HL-60 (cell line): Measurements from ENCODE around the gene KCNJ15.

ENCODE experiments used
- POLR2AphosphoS5 ChIP-seq: IDR thresholded peaks from 2 replicates; pipeline ENCODE4 v1.6.1; 2012; ENCODE audit warnings: low read depth
- TF ChIP-seq, protein P1 (sequence below): IDR thresholded peaks from one replicate; pipeline ENCODE4 v1.5.1; 2011; ENCODE audit warnings: low read length, control low read depth, inconsistent platforms; ENCODE audit not compliant: insufficient read depth

- TF ChIP-seq, protein P1, sequence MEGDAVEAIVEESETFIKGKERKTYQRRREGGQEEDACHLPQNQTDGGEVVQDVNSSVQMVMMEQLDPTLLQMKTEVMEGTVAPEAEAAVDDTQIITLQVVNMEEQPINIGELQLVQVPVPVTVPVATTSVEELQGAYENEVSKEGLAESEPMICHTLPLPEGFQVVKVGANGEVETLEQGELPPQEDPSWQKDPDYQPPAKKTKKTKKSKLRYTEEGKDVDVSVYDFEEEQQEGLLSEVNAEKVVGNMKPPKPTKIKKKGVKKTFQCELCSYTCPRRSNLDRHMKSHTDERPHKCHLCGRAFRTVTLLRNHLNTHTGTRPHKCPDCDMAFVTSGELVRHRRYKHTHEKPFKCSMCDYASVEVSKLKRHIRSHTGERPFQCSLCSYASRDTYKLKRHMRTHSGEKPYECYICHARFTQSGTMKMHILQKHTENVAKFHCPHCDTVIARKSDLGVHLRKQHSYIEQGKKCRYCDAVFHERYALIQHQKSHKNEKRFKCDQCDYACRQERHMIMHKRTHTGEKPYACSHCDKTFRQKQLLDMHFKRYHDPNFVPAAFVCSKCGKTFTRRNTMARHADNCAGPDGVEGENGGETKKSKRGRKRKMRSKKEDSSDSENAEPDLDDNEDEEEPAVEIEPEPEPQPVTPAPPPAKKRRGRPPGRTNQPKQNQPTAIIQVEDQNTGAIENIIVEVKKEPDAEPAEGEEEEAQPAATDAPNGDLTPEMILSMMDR = no peak
- TF ChIP-seq POLR2AphosphoS5 = no peak
Measured at GRCh38 chr21:38346286-38346685, 89.5 kb downstream of the KCNJ15 start.
